ENCODE data around the gene CDS2. TPM values are rescaled to one million over a fixed set of nuclear protein-coding genes. Genes with fewer than 3 reads are reported as not detected.

The CDS2 gene
- total RNA-seq, 1 experiment from 2014 or later, result 49.1 TPM

DNA sequence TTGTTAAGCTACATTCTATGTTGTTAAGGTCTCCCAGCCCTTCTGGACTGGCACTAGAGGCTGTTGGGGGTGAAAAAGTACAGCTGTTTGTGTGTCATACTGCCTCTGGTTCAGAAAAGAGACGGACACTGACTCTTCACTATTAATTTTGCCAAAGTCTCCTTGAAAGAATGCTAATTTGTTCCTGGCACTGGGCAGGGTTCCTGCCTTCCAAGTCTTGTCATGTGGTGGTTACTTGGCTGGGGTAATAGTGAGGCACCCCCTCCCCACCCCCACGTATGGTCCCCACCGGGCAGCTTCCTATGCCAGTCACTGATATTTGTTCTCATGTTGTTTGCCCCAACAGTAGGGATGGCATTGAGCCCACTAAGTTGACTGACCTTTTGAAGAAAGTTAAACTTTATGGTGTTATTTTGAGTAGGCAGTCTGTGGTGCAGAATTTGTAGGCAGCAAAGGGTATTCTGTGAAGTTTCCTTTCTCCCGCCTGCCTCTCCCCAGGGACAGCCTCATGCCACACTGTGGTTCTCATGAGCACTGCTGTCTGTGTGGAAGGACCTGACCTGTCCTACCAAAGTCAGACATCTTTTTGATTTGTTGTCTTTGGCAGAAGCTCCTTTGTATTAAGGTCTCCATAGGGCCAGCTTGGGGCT is 8.7 kb downstream of the CDS2 start (continued):
- TF ChIP-seq, protein P1, sequence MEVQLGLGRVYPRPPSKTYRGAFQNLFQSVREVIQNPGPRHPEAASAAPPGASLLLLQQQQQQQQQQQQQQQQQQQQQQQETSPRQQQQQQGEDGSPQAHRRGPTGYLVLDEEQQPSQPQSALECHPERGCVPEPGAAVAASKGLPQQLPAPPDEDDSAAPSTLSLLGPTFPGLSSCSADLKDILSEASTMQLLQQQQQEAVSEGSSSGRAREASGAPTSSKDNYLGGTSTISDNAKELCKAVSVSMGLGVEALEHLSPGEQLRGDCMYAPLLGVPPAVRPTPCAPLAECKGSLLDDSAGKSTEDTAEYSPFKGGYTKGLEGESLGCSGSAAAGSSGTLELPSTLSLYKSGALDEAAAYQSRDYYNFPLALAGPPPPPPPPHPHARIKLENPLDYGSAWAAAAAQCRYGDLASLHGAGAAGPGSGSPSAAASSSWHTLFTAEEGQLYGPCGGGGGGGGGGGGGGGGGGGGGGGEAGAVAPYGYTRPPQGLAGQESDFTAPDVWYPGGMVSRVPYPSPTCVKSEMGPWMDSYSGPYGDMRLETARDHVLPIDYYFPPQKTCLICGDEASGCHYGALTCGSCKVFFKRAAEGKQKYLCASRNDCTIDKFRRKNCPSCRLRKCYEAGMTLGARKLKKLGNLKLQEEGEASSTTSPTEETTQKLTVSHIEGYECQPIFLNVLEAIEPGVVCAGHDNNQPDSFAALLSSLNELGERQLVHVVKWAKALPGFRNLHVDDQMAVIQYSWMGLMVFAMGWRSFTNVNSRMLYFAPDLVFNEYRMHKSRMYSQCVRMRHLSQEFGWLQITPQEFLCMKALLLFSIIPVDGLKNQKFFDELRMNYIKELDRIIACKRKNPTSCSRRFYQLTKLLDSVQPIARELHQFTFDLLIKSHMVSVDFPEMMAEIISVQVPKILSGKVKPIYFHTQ (CRISPR knock-in tag; IDR thresholded peaks at IDR 0.05), result no peak

DNA sequence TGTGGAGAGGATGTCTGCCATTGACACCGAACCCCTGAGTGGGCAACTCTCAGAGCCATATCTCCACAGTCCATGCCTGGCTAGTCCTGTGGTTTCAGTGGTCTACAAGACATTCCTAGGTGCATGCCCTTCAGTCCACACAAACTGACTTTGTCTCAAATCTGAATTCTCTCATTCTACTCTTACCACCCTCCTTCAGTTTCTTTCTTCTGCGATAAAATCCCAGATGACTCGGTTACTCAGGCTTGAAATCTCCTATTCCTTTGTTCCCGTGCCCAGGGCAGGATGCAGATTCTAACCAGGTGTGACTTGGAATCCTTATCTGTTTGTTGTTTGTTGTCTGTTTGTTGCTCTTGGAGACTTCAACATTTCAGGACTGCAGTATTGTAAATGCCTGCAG is 9.3 kb downstream of the CDS2 start:
- POLR2A ChIA-PET, result no interaction called here
- Mint-ChIP-seq H3K27me3 (ENCODE audit: low read depth) (no peaks in the 10 kb centered on the region), H3K27ac (peak overlapping the region; percentile 78), H3K36me3 (no peaks in the 10 kb centered on the region), H3K4me1 (peaks cover 5% of the 10 kb centered on the region), H3K4me3 (no peak overlapping the region), H3K9me3 (no peaks in the 10 kb centered on the region)
- ATAC-seq (no peak), DNase-seq (ENCODE audit: low spot score) (no peak)
- CTCF ChIA-PET, result interaction anchor here (2.4 to 3.4 kb wide), 2 partner anchors 9 to 56 kb away, joined by 11 to 13 read pairs; partner anchors contain the start of gene CDS2
- TF ChIP-seq, protein P2, sequence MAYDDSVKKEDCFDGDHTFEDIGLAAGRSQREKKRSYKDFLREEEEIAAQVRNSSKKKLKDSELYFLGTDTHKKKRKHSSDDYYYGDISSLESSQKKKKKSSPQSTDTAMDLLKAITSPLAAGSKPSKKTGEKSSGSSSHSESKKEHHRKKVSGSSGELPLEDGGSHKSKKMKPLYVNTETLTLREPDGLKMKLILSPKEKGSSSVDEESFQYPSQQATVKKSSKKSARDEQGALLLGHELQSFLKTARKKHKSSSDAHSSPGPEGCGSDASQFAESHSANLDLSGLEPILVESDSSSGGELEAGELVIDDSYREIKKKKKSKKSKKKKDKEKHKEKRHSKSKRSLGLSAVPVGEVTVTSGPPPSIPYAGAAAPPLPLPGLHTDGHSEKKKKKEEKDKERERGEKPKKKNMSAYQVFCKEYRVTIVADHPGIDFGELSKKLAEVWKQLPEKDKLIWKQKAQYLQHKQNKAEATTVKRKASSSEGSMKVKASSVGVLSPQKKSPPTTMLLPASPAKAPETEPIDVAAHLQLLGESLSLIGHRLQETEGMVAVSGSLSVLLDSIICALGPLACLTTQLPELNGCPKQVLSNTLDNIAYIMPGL (CRISPR knock-in tag; IDR thresholded peaks at IDR 0.05), result no peak
- TF ChIP-seq, protein P3, sequence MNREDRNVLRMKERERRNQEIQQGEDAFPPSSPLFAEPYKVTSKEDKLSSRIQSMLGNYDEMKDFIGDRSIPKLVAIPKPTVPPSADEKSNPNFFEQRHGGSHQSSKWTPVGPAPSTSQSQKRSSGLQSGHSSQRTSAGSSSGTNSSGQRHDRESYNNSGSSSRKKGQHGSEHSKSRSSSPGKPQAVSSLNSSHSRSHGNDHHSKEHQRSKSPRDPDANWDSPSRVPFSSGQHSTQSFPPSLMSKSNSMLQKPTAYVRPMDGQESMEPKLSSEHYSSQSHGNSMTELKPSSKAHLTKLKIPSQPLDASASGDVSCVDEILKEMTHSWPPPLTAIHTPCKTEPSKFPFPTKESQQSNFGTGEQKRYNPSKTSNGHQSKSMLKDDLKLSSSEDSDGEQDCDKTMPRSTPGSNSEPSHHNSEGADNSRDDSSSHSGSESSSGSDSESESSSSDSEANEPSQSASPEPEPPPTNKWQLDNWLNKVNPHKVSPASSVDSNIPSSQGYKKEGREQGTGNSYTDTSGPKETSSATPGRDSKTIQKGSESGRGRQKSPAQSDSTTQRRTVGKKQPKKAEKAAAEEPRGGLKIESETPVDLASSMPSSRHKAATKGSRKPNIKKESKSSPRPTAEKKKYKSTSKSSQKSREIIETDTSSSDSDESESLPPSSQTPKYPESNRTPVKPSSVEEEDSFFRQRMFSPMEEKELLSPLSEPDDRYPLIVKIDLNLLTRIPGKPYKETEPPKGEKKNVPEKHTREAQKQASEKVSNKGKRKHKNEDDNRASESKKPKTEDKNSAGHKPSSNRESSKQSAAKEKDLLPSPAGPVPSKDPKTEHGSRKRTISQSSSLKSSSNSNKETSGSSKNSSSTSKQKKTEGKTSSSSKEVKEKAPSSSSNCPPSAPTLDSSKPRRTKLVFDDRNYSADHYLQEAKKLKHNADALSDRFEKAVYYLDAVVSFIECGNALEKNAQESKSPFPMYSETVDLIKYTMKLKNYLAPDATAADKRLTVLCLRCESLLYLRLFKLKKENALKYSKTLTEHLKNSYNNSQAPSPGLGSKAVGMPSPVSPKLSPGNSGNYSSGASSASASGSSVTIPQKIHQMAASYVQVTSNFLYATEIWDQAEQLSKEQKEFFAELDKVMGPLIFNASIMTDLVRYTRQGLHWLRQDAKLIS (CRISPR knock-in tag; IDR thresholded peaks at IDR 0.05; ENCODE audit: borderline replicate concordance), result no peak
- TF ChIP-seq, protein P4, sequence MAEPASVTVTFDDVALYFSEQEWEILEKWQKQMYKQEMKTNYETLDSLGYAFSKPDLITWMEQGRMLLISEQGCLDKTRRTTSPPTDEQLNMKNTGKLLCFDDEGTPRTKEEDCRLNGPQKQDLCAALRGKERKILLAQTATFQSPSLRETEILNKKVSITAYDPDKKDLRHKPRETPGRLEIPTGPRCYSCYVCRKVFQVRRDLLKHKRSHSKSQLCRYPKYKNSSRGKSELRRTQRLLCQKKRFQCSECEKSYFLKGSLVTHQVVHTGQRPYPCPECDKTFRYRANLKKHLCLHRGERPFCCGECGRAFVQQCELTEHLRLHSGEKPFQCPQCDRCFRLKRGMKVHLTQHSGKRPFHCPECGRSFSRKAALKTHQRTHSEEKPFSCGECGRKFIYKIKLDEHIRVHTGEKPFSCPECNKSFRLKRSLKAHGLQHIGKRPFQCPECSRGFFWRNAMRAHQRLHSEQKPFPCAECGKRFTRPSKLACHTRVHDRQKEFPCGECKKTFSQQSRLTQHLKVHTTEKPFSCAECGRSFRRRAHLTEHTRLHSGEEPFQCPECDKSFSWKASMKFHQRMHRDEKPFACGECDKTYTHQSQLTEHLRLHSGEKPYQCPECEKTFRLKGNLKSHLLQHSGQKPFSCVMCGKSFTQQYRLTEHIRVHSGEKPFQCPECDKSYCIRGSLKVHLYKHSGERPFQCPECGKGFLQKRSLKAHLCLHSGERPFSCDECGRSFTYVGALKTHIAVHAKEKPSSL (CRISPR knock-in tag; conservative IDR thresholded peaks at IDR 0.05), result no peak
- TF ChIP-seq SOX15 (CRISPR knock-in tag; IDR thresholded peaks at IDR 0.05), result no peak
- no peak for TF ChIP-seq CBFB (CRISPR knock-in tag; IDR thresholded peaks at IDR 0.05; ENCODE audit: low read depth)
- no peak for TF ChIP-seq CREM (CRISPR knock-in tag; IDR thresholded peaks at IDR 0.05)
- TF ChIP-seq, protein P5, sequence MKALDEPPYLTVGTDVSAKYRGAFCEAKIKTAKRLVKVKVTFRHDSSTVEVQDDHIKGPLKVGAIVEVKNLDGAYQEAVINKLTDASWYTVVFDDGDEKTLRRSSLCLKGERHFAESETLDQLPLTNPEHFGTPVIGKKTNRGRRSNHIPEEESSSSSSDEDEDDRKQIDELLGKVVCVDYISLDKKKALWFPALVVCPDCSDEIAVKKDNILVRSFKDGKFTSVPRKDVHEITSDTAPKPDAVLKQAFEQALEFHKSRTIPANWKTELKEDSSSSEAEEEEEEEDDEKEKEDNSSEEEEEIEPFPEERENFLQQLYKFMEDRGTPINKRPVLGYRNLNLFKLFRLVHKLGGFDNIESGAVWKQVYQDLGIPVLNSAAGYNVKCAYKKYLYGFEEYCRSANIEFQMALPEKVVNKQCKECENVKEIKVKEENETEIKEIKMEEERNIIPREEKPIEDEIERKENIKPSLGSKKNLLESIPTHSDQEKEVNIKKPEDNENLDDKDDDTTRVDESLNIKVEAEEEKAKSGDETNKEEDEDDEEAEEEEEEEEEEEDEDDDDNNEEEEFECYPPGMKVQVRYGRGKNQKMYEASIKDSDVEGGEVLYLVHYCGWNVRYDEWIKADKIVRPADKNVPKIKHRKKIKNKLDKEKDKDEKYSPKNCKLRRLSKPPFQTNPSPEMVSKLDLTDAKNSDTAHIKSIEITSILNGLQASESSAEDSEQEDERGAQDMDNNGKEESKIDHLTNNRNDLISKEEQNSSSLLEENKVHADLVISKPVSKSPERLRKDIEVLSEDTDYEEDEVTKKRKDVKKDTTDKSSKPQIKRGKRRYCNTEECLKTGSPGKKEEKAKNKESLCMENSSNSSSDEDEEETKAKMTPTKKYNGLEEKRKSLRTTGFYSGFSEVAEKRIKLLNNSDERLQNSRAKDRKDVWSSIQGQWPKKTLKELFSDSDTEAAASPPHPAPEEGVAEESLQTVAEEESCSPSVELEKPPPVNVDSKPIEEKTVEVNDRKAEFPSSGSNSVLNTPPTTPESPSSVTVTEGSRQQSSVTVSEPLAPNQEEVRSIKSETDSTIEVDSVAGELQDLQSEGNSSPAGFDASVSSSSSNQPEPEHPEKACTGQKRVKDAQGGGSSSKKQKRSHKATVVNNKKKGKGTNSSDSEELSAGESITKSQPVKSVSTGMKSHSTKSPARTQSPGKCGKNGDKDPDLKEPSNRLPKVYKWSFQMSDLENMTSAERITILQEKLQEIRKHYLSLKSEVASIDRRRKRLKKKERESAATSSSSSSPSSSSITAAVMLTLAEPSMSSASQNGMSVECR (CRISPR knock-in tag; IDR thresholded peaks at IDR 0.05; ENCODE audit: borderline replicate concordance), result no peak
- no peak for TF ChIP-seq MYBL2 (CRISPR knock-in tag; IDR thresholded peaks at IDR 0.05)
- no peak for TF ChIP-seq ZNF416 (CRISPR knock-in tag; IDR thresholded peaks at IDR 0.05)
- no peak for TF ChIP-seq EMX1 (CRISPR knock-in tag; IDR thresholded peaks at IDR 0.05)
- no peak for TF ChIP-seq RORB (CRISPR knock-in tag; IDR thresholded peaks at IDR 0.05)
- no peak for TF ChIP-seq JAZF1 (CRISPR knock-in tag; IDR thresholded peaks at IDR 0.05)
- no peak for TF ChIP-seq OVOL2 (CRISPR knock-in tag; IDR thresholded peaks at IDR 0.05; ENCODE audit: borderline replicate concordance)
- TF ChIP-seq MXD4 (CRISPR knock-in tag; IDR thresholded peaks at IDR 0.05; ENCODE audit: borderline replicate concordance), result no peak
- TF ChIP-seq NFATC4 (CRISPR knock-in tag; IDR thresholded peaks at IDR 0.05), result no peak
